Renal pelvis (tissue), 4 donors: Measurements from ENCODE around the gene REN. TPM values are rescaled to one million over a fixed set of nuclear protein-coding genes. Genes with fewer than 3 reads are reported as not detected.

ENCODE experiments used
- DNase-seq: peaks from one replicate; pipeline ENCODE4 v3.0.0-alpha.2; 2013
- polyA plus RNA-seq, 3 donors: library from polyadenylated mRNA; unstranded; fragments of 120-200 nt; gene quantifications; one replicate each; pipeline ENCODE4 v1.2.1, GENCODE V29; 2013; ENCODE audit not compliant: insufficient read length in 3 of 3

Gene REN
- polyA plus RNA-seq, 3 donors: 58.1 to 97.3 (median 71.9) TPM

DNA sequence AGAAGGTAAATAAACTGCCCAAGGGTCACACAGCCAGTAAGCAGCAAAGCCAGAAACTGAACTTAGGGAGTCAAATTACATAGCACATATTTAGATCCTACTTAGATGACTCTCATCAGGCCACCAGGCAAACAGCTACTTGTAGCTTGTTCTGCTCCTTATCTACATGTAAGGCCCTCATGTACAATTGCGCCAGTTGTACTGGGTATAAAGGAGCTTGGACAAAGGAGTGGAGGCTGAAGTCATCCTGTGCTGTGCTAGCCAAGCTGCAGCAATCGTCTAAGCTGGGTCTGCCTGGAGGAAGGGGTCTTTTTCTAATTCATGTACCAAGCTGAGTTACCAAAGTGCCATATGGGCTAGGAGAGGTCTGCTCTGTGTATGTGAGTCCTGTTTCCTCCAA lies 27.0 kb downstream of the REN start:
- no peak for DNase-seq

DNA sequence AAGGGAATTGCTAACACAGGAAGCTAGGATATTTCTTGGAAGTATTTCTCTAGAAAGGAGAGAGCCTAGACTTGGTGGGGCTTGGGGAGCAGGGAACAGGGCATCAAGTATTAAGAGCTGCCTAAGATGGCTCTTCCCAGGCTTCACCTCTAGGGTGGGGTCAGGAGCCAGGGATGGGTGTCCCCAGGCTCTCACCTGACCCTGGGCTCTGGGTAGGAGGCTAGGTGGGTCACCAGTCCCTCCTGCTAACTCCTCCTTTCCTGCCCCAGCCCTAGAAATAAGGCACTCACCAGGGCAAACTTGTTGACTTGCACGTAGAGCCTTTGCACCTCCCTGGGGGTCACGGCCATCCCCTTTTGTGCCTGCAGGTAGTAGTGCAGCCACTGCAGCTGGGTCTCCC lies 29.3 kb downstream of the REN start:
- no peak for DNase-seq

DNA sequence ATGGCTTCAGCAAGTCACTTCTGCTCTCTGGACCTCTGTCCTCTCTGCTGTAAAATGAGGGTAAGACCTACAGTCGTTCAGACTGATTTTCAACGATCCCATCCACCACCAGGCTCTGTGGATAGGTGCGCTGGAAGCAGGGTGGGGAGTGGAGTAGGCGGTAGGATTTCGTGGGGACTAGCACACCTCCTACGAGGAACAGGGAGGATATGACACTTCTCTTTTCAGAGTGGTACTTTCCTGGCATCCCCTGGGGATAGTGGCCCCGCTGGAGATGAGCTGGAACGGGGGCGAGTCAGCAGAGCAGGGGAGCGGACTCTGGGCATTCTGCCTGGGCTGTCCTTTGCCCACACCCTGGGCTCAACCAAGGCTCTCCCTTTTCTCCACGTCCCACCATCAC lies 32.0 kb downstream of the REN start:
- DNase-seq: no peak

DNA sequence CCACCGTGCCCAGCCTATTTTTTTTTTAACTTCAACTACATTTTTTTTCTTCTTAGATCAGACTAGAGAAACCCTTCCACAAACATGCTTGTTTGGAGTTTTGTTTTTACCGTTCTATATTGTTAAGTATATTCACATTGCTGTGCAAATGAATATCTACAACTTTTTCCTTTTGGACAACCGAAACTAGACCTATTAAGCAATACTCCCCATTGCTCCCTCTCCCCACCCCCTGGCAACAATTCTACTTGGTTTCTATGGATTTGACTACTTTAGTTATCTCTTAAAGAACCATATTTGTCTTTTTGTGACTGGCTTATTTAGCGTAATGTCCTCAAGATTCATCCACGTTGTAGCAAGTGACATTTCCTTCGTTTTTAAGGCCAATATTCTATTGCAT lies 33.4 kb downstream of the REN start:
- no peak for DNase-seq

GRCh38 chr1:204131978-204132377 lies 34.2 kb downstream of the REN start:
- no peak for DNase-seq

DNA sequence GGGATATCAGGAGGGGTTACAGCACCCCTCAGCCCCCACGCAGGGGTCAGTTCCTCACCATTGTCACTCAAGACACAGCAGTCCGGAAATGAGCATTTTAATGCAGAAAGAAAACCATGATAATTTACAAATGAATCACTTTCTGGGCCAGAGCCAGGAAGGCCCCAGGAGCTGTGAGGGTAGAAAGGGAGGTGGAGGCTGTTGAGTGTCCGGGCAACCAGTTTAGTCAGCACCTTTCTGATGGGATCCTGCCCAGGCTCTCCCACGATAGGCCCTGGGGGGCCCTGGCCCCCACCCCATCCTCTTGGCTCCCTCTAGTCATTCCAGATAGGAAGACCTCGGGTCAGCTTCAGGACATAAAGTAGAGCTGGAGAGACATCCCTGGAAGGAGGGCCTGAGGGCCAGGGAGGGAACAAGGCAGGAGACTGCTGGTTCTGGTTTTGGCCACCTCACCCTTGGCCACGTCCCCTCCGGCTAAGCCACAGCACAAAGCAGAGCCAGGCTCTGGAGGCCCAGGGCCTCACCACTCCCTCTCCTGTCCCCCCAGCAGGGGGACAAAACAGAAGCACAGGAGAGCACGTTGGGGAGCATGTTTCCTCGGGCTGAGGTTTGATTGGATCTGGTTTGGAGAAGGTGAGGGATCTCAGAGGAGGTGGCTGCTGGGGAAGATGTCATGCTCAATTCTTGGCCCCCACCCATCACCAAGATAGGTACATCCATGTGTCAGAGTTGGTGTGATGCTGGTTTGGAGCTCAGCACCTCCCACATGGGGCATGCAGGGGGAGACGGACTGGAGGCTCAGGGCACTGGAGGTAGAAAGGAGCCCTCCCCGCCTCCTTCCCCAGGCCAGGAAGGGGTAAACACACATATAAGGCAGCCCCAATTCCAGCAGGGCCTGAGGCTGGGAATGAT lies 34.9 kb downstream of the REN start:
- no peak for DNase-seq

- DNase-seq: no peak
Measured at GRCh38 chr1:204130178-204130577, 36.0 kb downstream of the REN start.

GRCh38 chr1:204128964-204129896 lies 36.9 kb downstream of the REN start:
- no peak for DNase-seq

DNA sequence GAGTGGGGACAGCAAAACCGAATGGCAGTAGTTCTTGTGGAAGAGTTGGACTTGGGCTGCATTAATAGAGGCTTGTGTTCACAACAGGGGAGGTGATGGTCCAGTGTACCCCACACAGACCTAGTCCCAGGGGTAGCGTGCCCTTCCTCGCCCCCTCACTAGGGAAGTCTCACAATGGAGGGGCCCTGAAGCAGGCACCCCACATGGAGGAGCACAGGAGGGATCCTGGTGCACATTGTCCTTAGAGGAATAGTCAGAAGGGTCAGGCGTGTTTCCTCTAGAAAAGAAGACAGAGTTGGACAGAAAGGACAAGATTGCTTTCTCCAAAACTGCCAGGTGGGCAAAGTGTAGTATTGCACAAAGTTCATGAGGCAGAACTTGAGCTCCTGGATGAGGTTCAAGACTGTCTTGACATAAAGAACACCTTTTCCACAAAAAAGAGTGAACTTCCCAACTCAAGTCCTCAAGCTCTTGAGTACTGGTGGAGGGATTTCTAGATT lies 37.6 kb downstream of the REN start:
- DNase-seq: no peak

DNA sequence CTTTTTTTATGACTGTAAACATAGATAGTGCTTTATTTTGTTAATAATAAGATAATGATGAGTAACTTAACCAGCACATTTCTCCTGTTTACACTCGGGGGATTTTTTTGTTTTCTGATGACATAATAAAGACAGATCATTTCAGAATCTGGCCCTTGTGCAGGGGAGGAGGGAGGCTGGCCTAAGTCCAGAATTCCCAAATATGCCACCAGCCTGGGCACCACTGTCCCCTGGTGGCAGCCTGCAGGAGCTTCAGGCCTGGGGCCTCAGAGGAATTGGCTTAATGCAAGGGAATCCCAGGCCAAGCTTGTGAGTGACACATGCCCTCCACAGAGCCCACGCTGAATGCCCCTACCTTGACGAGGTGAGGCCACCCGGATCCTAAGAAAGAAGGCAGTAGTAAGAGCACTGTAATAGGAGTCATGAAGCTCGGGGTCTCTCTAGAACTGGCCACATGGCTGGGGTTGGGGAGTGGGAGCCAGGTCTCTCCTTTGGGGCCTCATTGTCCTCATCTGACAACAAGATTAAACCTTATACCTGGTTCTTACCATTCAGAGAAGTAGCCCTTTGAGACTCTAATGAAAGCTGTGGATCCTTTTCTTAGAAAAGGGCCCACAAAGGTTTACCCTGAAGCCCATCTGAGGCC lies 38.4 kb downstream of the REN start:
- DNase-seq: no peak

GRCh38 chr1:204126956-204127355 lies 39.2 kb downstream of the REN start:
- DNase-seq: no peak

GRCh38 chr1:204126386-204126785 lies 39.8 kb downstream of the REN start:
- no peak for DNase-seq

GRCh38 chr1:204125759-204126351 lies 40.3 kb downstream of the REN start:
- DNase-seq: no peak

GRCh38 chr1:204124639-204125038 lies 41.5 kb downstream of the REN start:
- no peak for DNase-seq

GRCh38 chr1:204123376-204123775 lies 42.8 kb downstream of the REN start:
- DNase-seq: no peak

DNA sequence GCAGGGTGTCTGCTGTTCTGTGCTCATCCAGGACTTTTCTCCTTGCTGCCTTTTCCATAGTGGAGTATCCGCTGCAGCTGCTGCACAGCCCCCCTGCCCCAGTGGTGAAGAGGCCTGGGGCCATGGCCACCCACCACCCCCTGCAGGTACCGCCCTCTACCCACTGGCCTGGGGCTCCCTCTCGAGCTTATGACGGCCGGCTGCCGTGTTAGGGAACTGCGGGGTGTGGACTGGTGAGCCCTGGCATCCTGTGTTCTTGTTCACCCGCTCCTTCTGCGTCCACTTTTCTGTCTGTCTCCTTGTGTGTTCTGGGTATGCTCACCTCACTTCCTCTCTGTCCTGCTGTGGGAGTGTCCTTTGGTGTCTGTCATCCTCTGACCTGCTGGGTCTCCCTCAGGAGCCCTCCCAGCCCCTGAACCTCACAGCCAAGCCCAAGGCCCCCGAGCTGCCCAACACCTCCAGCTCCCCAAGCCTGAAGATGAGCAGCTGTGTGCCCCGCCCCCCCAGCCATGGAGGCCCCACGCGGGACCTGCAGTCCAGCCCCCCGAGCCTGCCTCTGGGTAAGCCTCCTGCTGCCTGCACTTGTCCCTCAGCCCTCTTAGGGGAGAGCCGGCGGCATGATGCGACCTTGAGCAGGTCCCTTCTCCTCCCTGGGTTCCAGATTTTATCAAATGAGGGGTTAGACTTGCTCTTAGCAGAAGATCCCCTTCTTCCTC lies 44.1 kb downstream of the REN start:
- no peak for DNase-seq

DNA sequence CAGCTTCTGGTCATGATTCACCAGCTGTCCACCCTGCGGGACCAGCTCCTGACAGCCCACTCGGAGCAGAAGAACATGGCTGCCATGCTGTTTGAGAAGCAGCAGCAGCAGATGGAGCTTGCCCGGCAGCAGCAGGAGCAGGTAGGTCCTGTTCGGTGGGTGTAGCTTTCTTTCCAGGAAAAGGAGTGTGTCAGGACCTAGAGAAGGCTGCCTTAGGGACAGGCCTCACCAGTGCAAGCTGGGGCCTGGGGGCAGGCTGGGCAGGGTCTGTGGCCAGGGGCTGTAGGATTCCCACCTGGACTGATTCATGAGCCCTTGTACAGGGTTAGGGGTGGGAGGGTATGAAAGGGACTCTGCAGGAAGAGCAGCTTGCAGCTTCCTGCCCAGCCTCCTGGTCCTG lies 49.6 kb downstream of the REN start:
- no peak for DNase-seq

DNA sequence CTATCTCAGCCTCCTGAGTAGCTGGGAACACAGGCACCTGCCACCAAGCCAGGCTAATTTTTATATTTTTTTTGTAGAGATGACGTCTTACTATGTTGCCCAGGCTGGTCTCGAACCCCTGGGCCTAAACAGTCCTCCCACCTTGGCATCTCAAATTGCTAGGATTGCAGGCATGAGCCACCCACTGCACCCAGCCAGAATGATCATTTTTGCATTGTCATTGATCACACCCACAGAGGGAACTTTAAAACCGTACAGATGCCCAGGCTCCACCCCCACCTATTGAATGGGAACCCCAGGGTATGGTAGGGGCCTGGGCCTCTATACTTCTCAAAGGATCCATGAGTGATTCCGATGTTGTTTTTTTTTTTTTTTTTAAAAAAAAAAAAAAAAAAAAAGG lies 51.0 kb downstream of the REN start:
- DNase-seq: no peak

- DNase-seq: no peak
Measured at GRCh38 chr1:204114606-204115005, 51.5 kb downstream of the REN start.

- no peak for DNase-seq
Measured at GRCh38 chr1:204113896-204114295, 52.2 kb downstream of the REN start.
